NOMO-1 treated with dmso at 0.1 percent for 144 hours (cell line): ENCODE data around the gene STEAP4.
A peak's percentile ranks its signal among the peaks of the same experiment; 100 is the strongest.

Experiments used
- DNase-seq: peaks from one replicate; lab custom pipeline; 2025; ENCODE audit not compliant: unreplicated experiment; lab: John Stamatoyannopoulos, UW

STEAP4 gene

GRCh38 chr7:88314061-88314491 is 7.4 kb upstream of the STEAP4 start:
- peak; percentile 96 for DNase-seq

- no peak for DNase-seq
Measured at GRCh38 chr7:88312061-88312663, 5.5 kb upstream of the STEAP4 start.

- DNase-seq = no peak
Measured at GRCh38 chr7:88311675-88312036, 5.0 kb upstream of the STEAP4 start.

GRCh38 chr7:88310956-88311674 is 4.4 kb upstream of the STEAP4 start:
- no peak for DNase-seq

- DNase-seq = no peak
Measured at GRCh38 chr7:88309819-88310218, 3.1 kb upstream of the STEAP4 start.

- no peak for DNase-seq
Measured at GRCh38 chr7:88307823-88308222, 1.1 kb upstream of the STEAP4 start.

GRCh38 chr7:88307412-88307811 is 718 bp upstream of the STEAP4 start:
- no peak for DNase-seq

GRCh38 chr7:88305044-88305443 is 1.6 kb downstream of the STEAP4 start:
- DNase-seq = no peak

- DNase-seq = no peak
Measured at GRCh38 chr7:88302486-88302885, 4.2 kb downstream of the STEAP4 start.

- no peak for DNase-seq
Measured at GRCh38 chr7:88301924-88302323, 4.8 kb downstream of the STEAP4 start.

GRCh38 chr7:88300401-88300945 is 6.2 kb downstream of the STEAP4 start:
- DNase-seq = no peak

GRCh38 chr7:88299126-88299525 is 7.6 kb downstream of the STEAP4 start:
- no peak for DNase-seq

GRCh38 chr7:88293866-88294265 is 12.8 kb downstream of the STEAP4 start:
- DNase-seq = no peak

- no peak for DNase-seq
Measured at GRCh38 chr7:88291398-88292173, 15.1 kb downstream of the STEAP4 start.

- DNase-seq = no peak
Measured at GRCh38 chr7:88290491-88290890, 16.2 kb downstream of the STEAP4 start.

- no peak for DNase-seq
Measured at GRCh38 chr7:88289564-88290025, 17.1 kb downstream of the STEAP4 start.

GRCh38 chr7:88281749-88282148 is 24.9 kb downstream of the STEAP4 start:
- no peak for DNase-seq

- no peak for DNase-seq
Measured at GRCh38 chr7:88280801-88281200, 25.9 kb downstream of the STEAP4 start.

GRCh38 chr7:88279323-88279722 is 27.4 kb downstream of the STEAP4 start:
- DNase-seq = no peak

- DNase-seq = peak; percentile 91
Measured at GRCh38 chr7:88278881-88279280, 27.8 kb downstream of the STEAP4 start.

GRCh38 chr7:88276605-88277153 is 30.0 kb downstream of the STEAP4 start:
- no peak for DNase-seq
